Measurements from ENCODE around the gene PRRC2C. TPM values are rescaled to one million over a fixed set of nuclear protein-coding genes. Genes with fewer than 3 reads are reported as not detected.

The PRRC2C gene
- total RNA-seq (2021): 256 and 267 TPM in 2 replicates
- long read RNA-seq, transcript PRRC2C-208 (12 exons, 1,931 nt): major isoform, 17 of 268 reads
- long read RNA-seq, partial matches to known transcripts: 231 of 268 reads
- long read RNA-seq, other reads (novel, unspliced or antisense): 20 of 268 reads

DNA sequence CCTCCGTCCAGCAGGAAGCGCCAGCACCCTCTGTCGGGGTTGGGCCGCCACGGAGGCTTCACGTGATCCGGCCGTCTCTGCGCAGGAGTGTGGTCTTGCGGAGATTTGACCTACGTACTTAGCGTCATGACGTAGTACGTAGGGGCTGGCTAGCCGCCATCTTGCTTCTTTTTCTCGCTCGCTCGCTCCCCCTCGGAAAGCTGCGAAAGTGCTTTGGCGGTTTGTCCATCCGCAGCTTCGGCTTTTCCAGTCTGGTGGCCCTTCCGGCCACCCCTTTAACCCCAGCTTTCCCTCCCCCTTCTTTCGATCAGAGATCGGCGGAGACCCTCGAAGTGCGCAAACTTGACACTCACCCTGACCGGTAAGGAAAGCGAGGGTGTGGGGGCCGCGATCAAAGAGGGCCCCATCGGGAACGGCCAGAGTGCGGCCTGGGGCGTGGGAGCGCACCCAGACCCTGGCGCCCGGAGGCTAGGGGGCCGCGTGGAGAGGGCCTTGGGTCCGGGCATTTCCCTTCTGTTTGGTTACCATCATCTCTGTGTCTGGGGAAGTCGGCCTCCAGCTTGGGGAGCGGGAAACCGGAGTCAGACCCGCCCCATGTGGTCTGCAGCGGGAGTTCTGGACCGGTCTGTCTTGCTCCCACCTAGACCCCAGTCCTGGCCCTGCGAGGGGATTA, at the start of gene PRRC2C:
Gene PRRC2C, plus strand, starts transcription at position 156 of the 673 bp plus-strand sequence. CDS start 26,559 bp downstream, outside the sequence.
- H4K5ac ChIP-seq (ENCODE audit: insufficient read length, low read depth, low read length): peak within 1 kb of the TSS; percentile 29
- no peak within 1 kb of the TSS for H2BK15ac ChIP-seq (ENCODE audit: low read depth, low read length)
- H2BK120ac ChIP-seq (ENCODE audit: low read depth, low read length, poor library complexity, severe bottlenecking): peak within 1 kb of the TSS; percentile 71
- peak within 1 kb of the TSS; percentile 99 for H2AFZ ChIP-seq (ENCODE audit: low read length)
- H3K23ac ChIP-seq (ENCODE audit: insufficient read length, low read depth, low read length): no peak within 1 kb of the TSS
- H3K79me1 ChIP-seq (ENCODE audit: insufficient read depth, low read depth, low read length, poor library complexity, severe bottlenecking): no peaks in the 10 kb centered on the region
- H3K4me3 Mint-ChIP-seq: peak within 1 kb of the TSS; percentile 92 to 98
- WGBS (ENCODE audit: extremely low coverage, insufficient read length, low lambda C conversion rate): no CpG with 5 or more reads among the region's 50 CpGs
- peaks cover 43% of the 10 kb centered on the region for H3K79me2 ChIP-seq (ENCODE audit: insufficient read depth, low read length)
- H3K27ac Mint-ChIP-seq: peak within 1 kb of the TSS; percentile 98 to 100 (median 99)
- peak within 1 kb of the TSS; percentile 64; the same call in 1 of the 2 replicates for H3K4ac ChIP-seq (ENCODE audit: low read depth, low read length)
- TF ChIP-seq, protein P1, sequence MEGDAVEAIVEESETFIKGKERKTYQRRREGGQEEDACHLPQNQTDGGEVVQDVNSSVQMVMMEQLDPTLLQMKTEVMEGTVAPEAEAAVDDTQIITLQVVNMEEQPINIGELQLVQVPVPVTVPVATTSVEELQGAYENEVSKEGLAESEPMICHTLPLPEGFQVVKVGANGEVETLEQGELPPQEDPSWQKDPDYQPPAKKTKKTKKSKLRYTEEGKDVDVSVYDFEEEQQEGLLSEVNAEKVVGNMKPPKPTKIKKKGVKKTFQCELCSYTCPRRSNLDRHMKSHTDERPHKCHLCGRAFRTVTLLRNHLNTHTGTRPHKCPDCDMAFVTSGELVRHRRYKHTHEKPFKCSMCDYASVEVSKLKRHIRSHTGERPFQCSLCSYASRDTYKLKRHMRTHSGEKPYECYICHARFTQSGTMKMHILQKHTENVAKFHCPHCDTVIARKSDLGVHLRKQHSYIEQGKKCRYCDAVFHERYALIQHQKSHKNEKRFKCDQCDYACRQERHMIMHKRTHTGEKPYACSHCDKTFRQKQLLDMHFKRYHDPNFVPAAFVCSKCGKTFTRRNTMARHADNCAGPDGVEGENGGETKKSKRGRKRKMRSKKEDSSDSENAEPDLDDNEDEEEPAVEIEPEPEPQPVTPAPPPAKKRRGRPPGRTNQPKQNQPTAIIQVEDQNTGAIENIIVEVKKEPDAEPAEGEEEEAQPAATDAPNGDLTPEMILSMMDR (conservative IDR thresholded peaks at IDR 0.05): peak; percentile 78
- peak within 1 kb of the TSS; percentile 88 for H3K9ac ChIP-seq (ENCODE audit: extremely low read depth, insufficient read length, low read length)
- H3T11ph ChIP-seq (ENCODE audit: low read length): no peak within 1 kb of the TSS
- no peak within 1 kb of the TSS for H2BK20ac ChIP-seq (ENCODE audit: low read depth, low read length, poor library complexity, severe bottlenecking)
- peak within 1 kb of the TSS; percentile 67 for H2BK5ac ChIP-seq (ENCODE audit: insufficient read length, low read length)
- peak within 1 kb of the TSS; percentile 74 for H3K27ac ChIP-seq (ENCODE audit: insufficient read length, low read depth, low read length)
- no peaks in the 10 kb centered on the region for H4K20me1 ChIP-seq (ENCODE audit: control insufficient read depth, insufficient read depth, insufficient read length)
- H3K36me3 Mint-ChIP-seq (ENCODE audit: insufficient read depth in 1 of 3, low read depth in 3 of 3): peaks cover 2 to 8% (median 5%) of the 10 kb centered on the region in 3 experiments; a peak in 4 of 7 replicates
- no peaks in the 10 kb centered on the region; the same call in 1 of the 2 replicates for H3K27me3 ChIP-seq (ENCODE audit: insufficient read depth, low read length)
- H3K14ac ChIP-seq (ENCODE audit: insufficient read depth, low read length): peak within 1 kb of the TSS; percentile 80
- H3K9me3 Mint-ChIP-seq: no peaks in the 10 kb centered on the region
- H4K8ac ChIP-seq (replicated peaks; ENCODE audit: insufficient read length, low read depth, low read length): no peak within 1 kb of the TSS
- no peak within 1 kb of the TSS for H3K56ac ChIP-seq (ENCODE audit: insufficient read length, low read depth, low read length)
- H3K4me1 ChIP-seq (ENCODE audit: insufficient read depth, low read length): no peaks in the 10 kb centered on the region
- no peaks in the 10 kb centered on the region for H3K9me3 ChIP-seq (ENCODE audit: control insufficient read depth, low read depth, low read length)
- peak; percentile 97 for DNase-seq
- H3K18ac ChIP-seq (ENCODE audit: insufficient read length, low read depth, low read length): peak within 1 kb of the TSS; percentile 82
- peaks cover 6% of the 10 kb centered on the region for H3K23me2 ChIP-seq (ENCODE audit: insufficient read length, low read depth, low read length, poor library complexity, severe bottlenecking)
- peaks cover 32 to 33% of the 10 kb centered on the region in 2 experiments for H3K4me1 Mint-ChIP-seq
- no peaks in the 10 kb centered on the region for H3K27me3 Mint-ChIP-seq (ENCODE audit: low read depth)
- H2BK12ac ChIP-seq (ENCODE audit: insufficient read length, low read depth, low read length): no peak within 1 kb of the TSS
- H2AK5ac ChIP-seq (ENCODE audit: insufficient read length, low read length): no peak within 1 kb of the TSS
- no peak within 1 kb of the TSS for H4K91ac ChIP-seq (ENCODE audit: insufficient read length, low read depth, low read length)
- H3K4me2 ChIP-seq (ENCODE audit: insufficient read depth, insufficient read length, low read length): peak within 1 kb of the TSS; percentile 84
